ENCODE results near the gene UQCRC2.

Gene UQCRC2

DNA sequence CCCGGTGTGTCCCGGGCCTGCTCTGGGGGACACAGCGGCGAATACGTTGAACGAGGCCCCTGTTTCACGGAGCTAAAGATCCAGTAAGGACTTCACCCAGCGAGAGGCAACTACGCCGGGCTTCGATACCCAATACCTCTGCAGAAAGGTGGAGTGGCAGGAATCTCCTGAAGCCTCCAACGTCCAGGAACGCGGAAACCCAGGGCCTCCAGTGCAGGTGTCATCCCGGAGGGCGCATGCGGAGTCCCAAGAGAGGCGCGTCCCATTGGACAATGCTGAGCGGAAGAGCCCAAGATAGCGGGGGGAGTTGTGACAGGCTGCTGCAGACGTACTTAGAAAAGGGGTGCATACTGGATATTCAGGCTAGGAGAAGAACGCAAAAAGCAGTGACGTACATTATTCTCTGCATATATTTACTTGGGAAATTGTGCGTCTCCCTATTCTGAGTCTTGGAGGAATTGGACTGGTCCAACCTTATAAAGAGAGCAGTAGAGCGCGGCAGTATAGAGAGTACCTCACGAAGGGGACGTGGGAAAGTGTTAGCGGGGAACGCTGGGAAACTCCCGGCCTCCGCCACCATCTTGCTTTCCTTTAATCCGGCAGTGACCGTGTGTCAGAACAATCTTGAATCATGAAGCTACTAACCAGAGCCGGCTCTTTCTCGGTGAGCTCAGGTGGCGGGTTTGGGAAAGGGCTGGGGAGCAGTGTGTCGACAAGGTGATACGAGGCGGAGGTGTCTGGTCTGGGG is at the start of gene UQCRC2 (continued):
- TF ChIP-seq ZNF366 (tag by site-specific recombination; conservative IDR thresholded peaks at IDR 0.05): no peak
- no peak for TF ChIP-seq GLI4 (tag by site-specific recombination; IDR thresholded peaks at IDR 0.05)
- no peak for TF ChIP-seq ZNF510 (tag by site-specific recombination; IDR thresholded peaks at IDR 0.05; ENCODE audit: insufficient replicate concordance)
- no peak for TF ChIP-seq ZNF146 (tag by site-specific recombination; IDR thresholded peaks at IDR 0.05)
- no peak for TF ChIP-seq ZNF155 (tag by site-specific recombination; IDR thresholded peaks at IDR 0.05)
- no peak; the same call in 1 of the 2 replicates for TF ChIP-seq TCF7L2 (IDR thresholded peaks at IDR 0.05; ENCODE audit: borderline replicate concordance, low read depth, low read length)
- no peak; the same call in 1 of the 2 replicates for TF ChIP-seq ZNF394 (tag by site-specific recombination; IDR thresholded peaks at IDR 0.05; ENCODE audit: borderline replicate concordance)
- TF ChIP-seq RBAK (tag by site-specific recombination; IDR thresholded peaks at IDR 0.05): no peak
- TF ChIP-seq ZBTB17 (tag by site-specific recombination; IDR thresholded peaks at IDR 0.05): peak; percentile 59
- TF ChIP-seq, protein P1, sequence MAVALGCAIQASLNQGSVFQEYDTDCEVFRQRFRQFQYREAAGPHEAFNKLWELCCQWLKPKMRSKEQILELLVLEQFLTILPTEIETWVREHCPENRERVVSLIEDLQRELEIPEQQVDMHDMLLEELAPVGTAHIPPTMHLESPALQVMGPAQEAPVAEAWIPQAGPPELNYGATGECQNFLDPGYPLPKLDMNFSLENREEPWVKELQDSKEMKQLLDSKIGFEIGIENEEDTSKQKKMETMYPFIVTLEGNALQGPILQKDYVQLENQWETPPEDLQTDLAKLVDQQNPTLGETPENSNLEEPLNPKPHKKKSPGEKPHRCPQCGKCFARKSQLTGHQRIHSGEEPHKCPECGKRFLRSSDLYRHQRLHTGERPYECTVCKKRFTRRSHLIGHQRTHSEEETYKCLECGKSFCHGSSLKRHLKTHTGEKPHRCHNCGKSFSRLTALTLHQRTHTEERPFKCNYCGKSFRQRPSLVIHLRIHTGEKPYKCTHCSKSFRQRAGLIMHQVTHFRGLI (tag by site-specific recombination; IDR thresholded peaks at IDR 0.05): no peak; the same call in 1 of the 2 replicates
- TF ChIP-seq ZNF239 (tag by site-specific recombination; IDR thresholded peaks at IDR 0.05): no peak
- TF ChIP-seq, protein P2, sequence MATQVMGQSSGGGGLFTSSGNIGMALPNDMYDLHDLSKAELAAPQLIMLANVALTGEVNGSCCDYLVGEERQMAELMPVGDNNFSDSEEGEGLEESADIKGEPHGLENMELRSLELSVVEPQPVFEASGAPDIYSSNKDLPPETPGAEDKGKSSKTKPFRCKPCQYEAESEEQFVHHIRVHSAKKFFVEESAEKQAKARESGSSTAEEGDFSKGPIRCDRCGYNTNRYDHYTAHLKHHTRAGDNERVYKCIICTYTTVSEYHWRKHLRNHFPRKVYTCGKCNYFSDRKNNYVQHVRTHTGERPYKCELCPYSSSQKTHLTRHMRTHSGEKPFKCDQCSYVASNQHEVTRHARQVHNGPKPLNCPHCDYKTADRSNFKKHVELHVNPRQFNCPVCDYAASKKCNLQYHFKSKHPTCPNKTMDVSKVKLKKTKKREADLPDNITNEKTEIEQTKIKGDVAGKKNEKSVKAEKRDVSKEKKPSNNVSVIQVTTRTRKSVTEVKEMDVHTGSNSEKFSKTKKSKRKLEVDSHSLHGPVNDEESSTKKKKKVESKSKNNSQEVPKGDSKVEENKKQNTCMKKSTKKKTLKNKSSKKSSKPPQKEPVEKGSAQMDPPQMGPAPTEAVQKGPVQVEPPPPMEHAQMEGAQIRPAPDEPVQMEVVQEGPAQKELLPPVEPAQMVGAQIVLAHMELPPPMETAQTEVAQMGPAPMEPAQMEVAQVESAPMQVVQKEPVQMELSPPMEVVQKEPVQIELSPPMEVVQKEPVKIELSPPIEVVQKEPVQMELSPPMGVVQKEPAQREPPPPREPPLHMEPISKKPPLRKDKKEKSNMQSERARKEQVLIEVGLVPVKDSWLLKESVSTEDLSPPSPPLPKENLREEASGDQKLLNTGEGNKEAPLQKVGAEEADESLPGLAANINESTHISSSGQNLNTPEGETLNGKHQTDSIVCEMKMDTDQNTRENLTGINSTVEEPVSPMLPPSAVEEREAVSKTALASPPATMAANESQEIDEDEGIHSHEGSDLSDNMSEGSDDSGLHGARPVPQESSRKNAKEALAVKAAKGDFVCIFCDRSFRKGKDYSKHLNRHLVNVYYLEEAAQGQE (tag by site-specific recombination; IDR thresholded peaks at IDR 0.05): peak; percentile 6
- TF ChIP-seq ZNF157 (tag by site-specific recombination; IDR thresholded peaks at IDR 0.05): no peak
- no peak; the same call in 1 of the 2 replicates for TF ChIP-seq ZNF664 (tag by site-specific recombination; IDR thresholded peaks at IDR 0.05)
- TF ChIP-seq GLI2 (tag by site-specific recombination; IDR thresholded peaks at IDR 0.05; ENCODE audit: borderline replicate concordance, low read depth): no peak
- TF ChIP-seq ZNF830 (tag by site-specific recombination; IDR thresholded peaks at IDR 0.05; ENCODE audit: low read depth): no peak
- no peak for TF ChIP-seq ZNF48 (tag by site-specific recombination; IDR thresholded peaks at IDR 0.05)
- TF ChIP-seq ZIC2 (tag by site-specific recombination; IDR thresholded peaks at IDR 0.05): no peak; the same call in 1 of the 2 replicates
- no peak for TF ChIP-seq ZNF768 (tag by site-specific recombination; IDR thresholded peaks at IDR 0.05)
- no peak for TF ChIP-seq OVOL3 (tag by site-specific recombination; IDR thresholded peaks at IDR 0.05)
- no peak for TF ChIP-seq SETDB1 (IDR thresholded peaks at IDR 0.05; ENCODE audit: insufficient read length, low read length)
- TF ChIP-seq ZNF324 (tag by site-specific recombination; IDR thresholded peaks at IDR 0.05): peak; percentile 88
- TF ChIP-seq ZNF175 (tag by site-specific recombination; IDR thresholded peaks at IDR 0.05): no peak
- TF ChIP-seq ZNF548 (tag by site-specific recombination; IDR thresholded peaks at IDR 0.05): no peak
- no peak for TF ChIP-seq ZNF707 (tag by site-specific recombination; IDR thresholded peaks at IDR 0.05)
- TF ChIP-seq KLF8 (tag by site-specific recombination; IDR thresholded peaks at IDR 0.05): peak; percentile 49
- TF ChIP-seq, protein P3, sequence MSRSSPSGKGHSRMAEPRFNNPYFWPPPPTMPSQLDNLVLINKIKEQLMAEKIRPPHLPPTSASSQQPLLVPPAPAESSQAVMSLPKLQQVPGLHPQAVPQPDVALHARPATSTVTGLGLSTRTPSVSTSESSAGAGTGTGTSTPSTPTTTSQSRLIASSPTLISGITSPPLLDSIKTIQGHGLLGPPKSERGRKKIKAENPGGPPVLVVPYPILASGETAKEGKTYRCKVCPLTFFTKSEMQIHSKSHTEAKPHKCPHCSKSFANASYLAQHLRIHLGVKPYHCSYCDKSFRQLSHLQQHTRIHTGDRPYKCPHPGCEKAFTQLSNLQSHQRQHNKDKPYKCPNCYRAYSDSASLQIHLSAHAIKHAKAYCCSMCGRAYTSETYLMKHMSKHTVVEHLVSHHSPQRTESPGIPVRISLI (tag by site-specific recombination; IDR thresholded peaks at IDR 0.05): no peak
- no peak for TF ChIP-seq ZNF354C (tag by site-specific recombination; IDR thresholded peaks at IDR 0.05; ENCODE audit: borderline replicate concordance, low read depth)
- TF ChIP-seq ZNF121 (tag by site-specific recombination; IDR thresholded peaks at IDR 0.05): no peak
- TF ChIP-seq ZNF350 (tag by site-specific recombination; IDR thresholded peaks at IDR 0.05): no peak
- TF ChIP-seq ZNF133 (tag by site-specific recombination; IDR thresholded peaks at IDR 0.05): no peak
- no peak for TF ChIP-seq BCL11B (tag by site-specific recombination; IDR thresholded peaks at IDR 0.05; ENCODE audit: low read depth)
- TF ChIP-seq SP3 (tag by site-specific recombination; IDR thresholded peaks at IDR 0.05): peak; percentile 65
- TF ChIP-seq ZNF624 (tag by site-specific recombination; IDR thresholded peaks at IDR 0.05): no peak
- TF ChIP-seq ZNF426 (tag by site-specific recombination; IDR thresholded peaks at IDR 0.05): no peak
